GM12878 (cell line): ENCODE measurements around the gene CACNA2D3. TPM values are rescaled to one million over a fixed set of nuclear protein-coding genes. Genes with fewer than 3 reads are reported as not detected.

Experiments
- ATAC-seq: fragments of 200-7000 bp; cut with Tn5 transposase; 3 replicates; pipeline ENCODE4 v1.9.1; 2020; ENCODE audit warnings: mild to moderate bottlenecking, moderate library complexity
- BruUV-seq: library from RNA; stranded (reverse); fragments of 400-500 nt; replicated peaks from 2 replicates; lab custom pipeline; 2021; lab: Mats Ljungman, UMichigan
- CTCF ChIA-PET: fragments of 300-600 bp; sonication (Branson Sonifier 250); formaldehyde crosslinking; extraction: SDS; loops from one replicate; lab custom pipeline; 2021; ENCODE audit warnings: inconsistent platforms; lab: Yijun Ruan, JAX
- POLR2A ChIA-PET: fragments of 350-600 bp; formaldehyde crosslinking; extraction: SDS; loops from one replicate; lab custom pipeline; 2021; ENCODE audit warnings: inconsistent platforms; lab: Charles Lee
- RAD21 ChIA-PET: fragments of 300-600 bp; sonication (Branson Sonifier 250); formaldehyde crosslinking; loops from one replicate; lab custom pipeline; 2023; ENCODE audit warnings: antibody characterized with exemption; ENCODE audit not compliant: unreplicated experiment; lab: Charles Lee
- SMC1A ChIA-PET: fragments of 300-600 bp; sonication (Branson Sonifier 250); formaldehyde crosslinking; loops from one replicate; lab custom pipeline; 2023; ENCODE audit not compliant: unreplicated experiment, uncharacterized antibody; lab: Charles Lee
- DNase-seq: peaks from one replicate; pipeline ENCODE4 v3.0.0-alpha.2; 2011; ENCODE audit warnings: low read depth, low spot score
- FAIRE-seq: peaks from 3 replicates; lab custom pipeline; 2011; peaks lifted over from hg19 to GRCh38; lab: Jason Lieb, UNC
- H2AFZ ChIP-seq: 2 replicates; pipeline ENCODE4 v1.6.0; 2011; ENCODE audit warnings: low read depth, low read length, control low read depth; ENCODE audit not compliant: control insufficient read depth
- H3K27ac ChIP-seq: 2 replicates; pipeline ENCODE4 v1.5.1; 2011; ENCODE audit warnings: control low read depth; ENCODE audit not compliant: control insufficient read depth, insufficient read depth
- H3K27me3 ChIP-seq, 2 experiments: replicated peaks in 1 of 2; 2 replicates each; pipeline versions ENCODE4 v1.6.0 to v1.6.1; 2011; ENCODE audit warnings: low read length in 1 of 2; ENCODE audit not compliant: control insufficient read depth in 2 of 2, insufficient read depth in 2 of 2
- H3K36me3 ChIP-seq, 2 experiments: 2 replicates each; pipeline ENCODE4 v1.5.1; 2011; ENCODE audit warnings: low read length in 1 of 2; ENCODE audit not compliant: control insufficient read depth in 2 of 2, insufficient read depth in 2 of 2
- H3K4me1 ChIP-seq: 2 replicates; pipeline ENCODE4 v1.6.1; 2011; ENCODE audit warnings: mild to moderate bottlenecking, low read length, moderate library complexity, mixed read lengths; ENCODE audit not compliant: control insufficient read depth, insufficient read depth
- H3K4me2 ChIP-seq: 2 replicates; pipeline ENCODE4 v1.6.0; 2011; ENCODE audit warnings: control low read depth; ENCODE audit not compliant: control insufficient read depth, insufficient read depth
- H3K4me3 ChIP-seq: fragments of 200-600 bp; sonication (generic); 2 replicates; pipeline ENCODE4 v1.5.1; 2016
- H3K79me2 ChIP-seq: 2 replicates; pipeline ENCODE4 v1.6.0; 2011; ENCODE audit warnings: low read length; ENCODE audit not compliant: control insufficient read depth, insufficient read depth
- H3K9ac ChIP-seq: 2 replicates; pipeline ENCODE4 v1.8.0; 2011; ENCODE audit warnings: low read length, control low read depth, mixed read lengths; ENCODE audit not compliant: control insufficient read depth, insufficient read depth
- H3K9me3 ChIP-seq: replicated peaks from 3 replicates; pipeline ENCODE4 v1.5.1; 2011; ENCODE audit warnings: mild to moderate bottlenecking, low read length; ENCODE audit not compliant: control insufficient read depth, insufficient read depth
- H4K20me1 ChIP-seq: 2 replicates; pipeline ENCODE4 v1.6.0; 2011; ENCODE audit not compliant: control insufficient read depth, insufficient read depth
- BCL11A ChIP-seq: IDR thresholded peaks from 2 replicates; pipeline ENCODE4 v1.6.1; 2011; ENCODE audit warnings: low read depth, low read length
- CBX5 ChIP-seq: sonication (generic); IDR thresholded peaks from 2 replicates; pipeline ENCODE4 v1.6.1; 2016; ENCODE audit warnings: low read depth, moderate library complexity, mild to moderate bottlenecking, inconsistent platforms
- CHD1 ChIP-seq: IDR thresholded peaks from 2 replicates; pipeline ENCODE4 v1.6.1; 2012; ENCODE audit warnings: low read depth, low read length, improper control_type of control experiment
- FOXK2 ChIP-seq: fragments of 450-650 bp; IDR thresholded peaks from 2 replicates; pipeline ENCODE4 v1.6.1; 2017; ENCODE audit warnings: mild to moderate bottlenecking, moderate library complexity
- MTA3 ChIP-seq: IDR thresholded peaks from 2 replicates; pipeline ENCODE4 v1.6.1; 2012; ENCODE audit warnings: low read length, inconsistent platforms, borderline replicate concordance
- NFIC ChIP-seq: IDR thresholded peaks from 2 replicates; pipeline ENCODE4 v1.6.1; 2012; ENCODE audit warnings: low read depth, mild to moderate bottlenecking, inconsistent platforms, low read length, moderate library complexity
- PML ChIP-seq: IDR thresholded peaks from 2 replicates; pipeline ENCODE4 v1.6.1; 2012; ENCODE audit warnings: low read length, inconsistent platforms
- RBBP5 ChIP-seq: fragments of 200-600 bp; sonication (generic); conservative IDR thresholded peaks from 2 replicates; pipeline ENCODE4 v1.6.1; 2016
- SMARCA5 ChIP-seq: fragments of 450-650 bp; IDR thresholded peaks from 2 replicates; pipeline ENCODE4 v1.6.1; 2017; ENCODE audit warnings: mild to moderate bottlenecking
- SP1 ChIP-seq: IDR thresholded peaks from one replicate; pipeline ENCODE4 v1.6.1; 2011; ENCODE audit warnings: low read depth, low read length
- STAT1 ChIP-seq: fragments of 450-650 bp; conservative IDR thresholded peaks from 2 replicates; pipeline ENCODE4 v1.6.1; 2014; ENCODE audit warnings: antibody characterized with exemption, mild to moderate bottlenecking
- YY1 ChIP-seq: IDR thresholded peaks from 2 replicates; pipeline ENCODE4 v1.6.1; 2011; ENCODE audit warnings: low read depth, mild to moderate bottlenecking, low read length
- ZSCAN29 ChIP-seq: fragments of 450-650 bp; IDR thresholded peaks from 2 replicates; pipeline ENCODE4 v1.6.1; 2017; ENCODE audit warnings: mild to moderate bottlenecking, moderate library complexity
- WGBS: methylation state at CpG from one replicate; pipeline ENCODE4 v1.1.6; 2016; ENCODE audit warnings: low lambda C conversion rate; ENCODE audit not compliant: insufficient replicate concordance, insufficient coverage; ENCODE audit errors: missing lambda C conversion rate; 5-methylcytosine and 5-hydroxymethylcytosine counted together
- in situ Hi-C: fragments of 300-500 bp; cut with MboI; formaldehyde crosslinking; loops from 9 replicates; pipeline ENCODE4 v1.14.3; 2018; ENCODE audit warnings: mixed read lengths
- intact Hi-C: fragments of 100-400 bp; cut with micrococcal nuclease; formaldehyde crosslinking; loops from one replicate; pipeline ENCODE4 v1.14.2; 2022; ENCODE audit not compliant: unreplicated experiment
- polyA plus RNA-seq, 11 experiments: library from polyadenylated mRNA; depleted of rRNA in 4 of 11; unstranded in 6 of 11; stranded (reverse) in 5 of 11; fragments of >200 nt; fragmentation: Nextera tagmentation in 4 of 11; fragmentation: Illumina TruSeq in 1 of 11; extraction: Ambion mirVana in 4 of 11; extraction: Trizol in 1 of 11; gene quantifications; 1 replicate in 1 of 11; 2 replicates in 10 of 11; pipeline versions ENCODE4 v1.2.1 to v1.2.3, GENCODE V29; 2011 to 2016; ENCODE audit warnings: inconsistent platforms in 2 of 11, missing spikeins in 2 of 11, low read depth in 1 of 11
- total RNA-seq, 4 experiments: library from RNA; depleted of rRNA in 3 of 4; stranded (reverse); fragments of >200 nt in 3 of 4; fragmentation: Illumina TruSeq in 1 of 4; extraction: Trizol in 1 of 4; gene quantifications; 2 replicates each; pipeline versions ENCODE4 v1.2.1 to v1.2.3, GENCODE V29; 2013 to 2021
- TF ChIP-seq, protein P1 (sequence below): fragments of 450-650 bp; IDR thresholded peaks from 2 replicates; pipeline ENCODE4 v1.6.1; 2018; ENCODE audit warnings: mild to moderate bottlenecking, low read depth, moderate library complexity; ENCODE audit not compliant: partially characterized antibody

CACNA2D3 gene
- total and polyA plus RNA-seq, 10 of the 15 experiments (the other 5 are each of a cell fraction or from before 2014, with no cell fraction given): not detected

DNA sequence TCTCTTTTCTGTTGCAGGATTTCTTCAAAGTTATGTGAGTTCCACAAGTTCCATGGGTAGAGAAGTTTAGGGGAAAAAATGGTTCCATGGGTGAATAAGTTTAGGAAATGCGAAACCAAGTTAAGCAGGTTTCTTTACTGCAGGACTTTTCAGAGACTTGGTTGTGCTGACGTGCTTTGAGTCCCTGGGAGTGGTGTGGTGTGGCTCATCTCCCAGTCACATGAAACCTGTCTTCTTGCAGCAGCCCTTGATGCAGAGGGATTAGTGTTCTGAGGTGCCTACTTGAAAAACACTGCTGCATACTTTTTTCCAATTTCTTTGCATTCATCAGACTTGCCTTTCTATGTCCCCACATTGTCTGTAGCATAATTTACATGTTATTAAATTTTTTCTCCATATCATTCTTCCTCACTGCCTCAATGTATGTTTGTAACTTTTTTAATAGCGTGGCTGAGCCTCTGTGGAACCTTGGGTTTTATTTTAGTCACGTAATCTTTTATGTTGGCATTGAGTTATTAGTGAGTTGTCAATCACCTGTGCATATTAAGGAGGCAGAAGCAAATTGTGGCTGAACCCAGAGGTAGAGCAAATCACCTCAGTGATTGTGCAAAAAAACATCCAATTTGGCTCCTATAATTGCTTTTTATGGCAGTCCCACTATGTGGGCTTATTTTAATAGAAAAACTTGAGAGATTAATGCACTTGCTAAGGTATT is 115.6 kb downstream of the CACNA2D3 start:
- DNase-seq (no peak), FAIRE-seq (no peak), ATAC-seq (no peak)
- in situ Hi-C loops: no loop called here
- Histone ChIP-seq H3K27me3 (no peaks in the 10 kb centered on the region; a peak in 1 of 4 replicates), H3K36me3 (no peaks in the 10 kb centered on the region), H3K4me2 (no peak overlapping the region), H3K9ac (no peak overlapping the region), H3K9me3 (no peaks in the 10 kb centered on the region)
- intact Hi-C loops: no loop called here
- RAD21 ChIA-PET: no interaction called here
- WGBS: 2% methylated on average over 4 of the region's 4 CpGs
- CTCF ChIA-PET: no interaction called here
- BruUV-seq: no TSS peak
- TF ChIP-seq SP1: no peak
- TF ChIP-seq SMARCA5: no peak
- TF ChIP-seq FOXK2: no peak
- TF ChIP-seq BCL11A: no peak
- no peak for TF ChIP-seq STAT1
- TF ChIP-seq CHD1: no peak
- TF ChIP-seq CBX5: no peak
- TF ChIP-seq ZSCAN29: no peak
- TF ChIP-seq MTA3: no peak
- TF ChIP-seq, protein P1, sequence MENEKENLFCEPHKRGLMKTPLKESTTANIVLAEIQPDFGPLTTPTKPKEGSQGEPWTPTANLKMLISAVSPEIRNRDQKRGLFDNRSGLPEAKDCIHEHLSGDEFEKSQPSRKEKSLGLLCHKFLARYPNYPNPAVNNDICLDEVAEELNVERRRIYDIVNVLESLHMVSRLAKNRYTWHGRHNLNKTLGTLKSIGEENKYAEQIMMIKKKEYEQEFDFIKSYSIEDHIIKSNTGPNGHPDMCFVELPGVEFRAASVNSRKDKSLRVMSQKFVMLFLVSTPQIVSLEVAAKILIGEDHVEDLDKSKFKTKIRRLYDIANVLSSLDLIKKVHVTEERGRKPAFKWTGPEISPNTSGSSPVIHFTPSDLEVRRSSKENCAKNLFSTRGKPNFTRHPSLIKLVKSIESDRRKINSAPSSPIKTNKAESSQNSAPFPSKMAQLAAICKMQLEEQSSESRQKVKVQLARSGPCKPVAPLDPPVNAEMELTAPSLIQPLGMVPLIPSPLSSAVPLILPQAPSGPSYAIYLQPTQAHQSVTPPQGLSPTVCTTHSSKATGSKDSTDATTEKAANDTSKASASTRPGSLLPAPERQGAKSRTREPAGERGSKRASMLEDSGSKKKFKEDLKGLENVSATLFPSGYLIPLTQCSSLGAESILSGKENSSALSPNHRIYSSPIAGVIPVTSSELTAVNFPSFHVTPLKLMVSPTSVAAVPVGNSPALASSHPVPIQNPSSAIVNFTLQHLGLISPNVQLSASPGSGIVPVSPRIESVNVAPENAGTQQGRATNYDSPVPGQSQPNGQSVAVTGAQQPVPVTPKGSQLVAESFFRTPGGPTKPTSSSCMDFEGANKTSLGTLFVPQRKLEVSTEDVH: no peak
- TF ChIP-seq PML: no peak
- TF ChIP-seq RBBP5: no peak
- TF ChIP-seq NFIC: no peak
- TF ChIP-seq YY1: no peak
- TF ChIP-seq, all 136 proteins: peak for 0
- Histone ChIP-seq H4K20me1 (no peaks in the 10 kb centered on the region), H2AFZ (no peak overlapping the region), H3K4me3 (no peak overlapping the region), H3K27ac (no peak overlapping the region), H3K79me2 (no peaks in the 10 kb centered on the region), H3K4me1 (no peaks in the 10 kb centered on the region)
- SMC1A ChIA-PET: no interaction called here
- POLR2A ChIA-PET: no interaction called here
